Sigmoid colon (tissue), 3 donors: Measurements from ENCODE around the gene GPR183.

Source experiments
- POLR2A ChIP-seq, 2 donors: fragments of 450-650 bp; IDR thresholded peaks; one replicate each; pipeline ENCODE4 v1.6.1; 2016; ENCODE audit warnings: antibody characterized with exemption in 2 of 2, mild to moderate bottlenecking in 2 of 2, moderate library complexity in 2 of 2
- TF ChIP-seq, protein P1 (sequence below), 4 experiments: fragments of 450-650 bp in 3 of 4; fragments of 200-600 bp in 1 of 4; IDR thresholded peaks; one replicate each; pipeline ENCODE4 v1.5.1; 2016 to 2019; ENCODE audit warnings: antibody characterized with exemption in 4 of 4, mild to moderate bottlenecking in 3 of 4, moderate library complexity in 2 of 4

DNA sequence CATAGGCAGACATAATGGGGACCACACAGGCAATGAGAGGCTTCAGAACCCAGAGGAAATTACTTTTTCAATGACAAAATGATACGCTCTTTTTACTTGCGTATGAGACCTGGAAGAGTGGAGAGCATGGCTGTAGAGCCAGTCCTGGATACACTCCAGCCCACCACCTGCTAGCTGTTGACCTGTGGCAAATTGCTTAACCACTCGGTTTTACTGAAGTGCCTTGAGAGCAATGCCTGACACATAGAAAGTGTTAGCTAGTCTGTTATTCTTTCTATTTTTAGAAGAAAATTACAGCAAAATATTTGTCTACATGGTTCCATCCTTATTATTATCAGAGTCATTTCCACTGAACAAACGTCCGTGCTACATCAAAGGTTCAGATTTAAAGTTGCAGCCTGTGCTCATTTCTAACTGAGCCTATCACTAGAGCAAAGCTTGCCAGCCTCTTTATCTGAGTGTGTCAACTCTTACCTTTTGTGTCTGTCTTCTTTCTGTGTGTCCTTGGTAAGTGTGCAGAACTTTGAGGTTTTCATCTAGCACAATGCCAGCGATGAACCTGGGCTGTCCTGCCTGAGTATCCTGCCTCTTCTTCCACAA is 9.6 kb upstream of the GPR183 start:
- TF ChIP-seq, protein P1, sequence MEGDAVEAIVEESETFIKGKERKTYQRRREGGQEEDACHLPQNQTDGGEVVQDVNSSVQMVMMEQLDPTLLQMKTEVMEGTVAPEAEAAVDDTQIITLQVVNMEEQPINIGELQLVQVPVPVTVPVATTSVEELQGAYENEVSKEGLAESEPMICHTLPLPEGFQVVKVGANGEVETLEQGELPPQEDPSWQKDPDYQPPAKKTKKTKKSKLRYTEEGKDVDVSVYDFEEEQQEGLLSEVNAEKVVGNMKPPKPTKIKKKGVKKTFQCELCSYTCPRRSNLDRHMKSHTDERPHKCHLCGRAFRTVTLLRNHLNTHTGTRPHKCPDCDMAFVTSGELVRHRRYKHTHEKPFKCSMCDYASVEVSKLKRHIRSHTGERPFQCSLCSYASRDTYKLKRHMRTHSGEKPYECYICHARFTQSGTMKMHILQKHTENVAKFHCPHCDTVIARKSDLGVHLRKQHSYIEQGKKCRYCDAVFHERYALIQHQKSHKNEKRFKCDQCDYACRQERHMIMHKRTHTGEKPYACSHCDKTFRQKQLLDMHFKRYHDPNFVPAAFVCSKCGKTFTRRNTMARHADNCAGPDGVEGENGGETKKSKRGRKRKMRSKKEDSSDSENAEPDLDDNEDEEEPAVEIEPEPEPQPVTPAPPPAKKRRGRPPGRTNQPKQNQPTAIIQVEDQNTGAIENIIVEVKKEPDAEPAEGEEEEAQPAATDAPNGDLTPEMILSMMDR (IDR thresholded peaks at IDR 0.05): no peak
- TF ChIP-seq POLR2A (IDR thresholded peaks at IDR 0.05): no peak
